HepG2 (cell line): ENCODE measurements around the gene SLC9A5.

Experiments used
- CTCF ChIP-seq: sonication (generic); formaldehyde crosslinking; IDR thresholded peaks from 2 replicates; pipeline ENCODE4 v1.5.0; 2020; ENCODE audit warnings: mild to moderate bottlenecking, missing genetic modification reagents, moderate library complexity
- HDAC6 ChIP-seq: fragments of 200-600 bp; sonication (generic); IDR thresholded peaks from 2 replicates; pipeline ENCODE4 v1.7.0; 2017; ENCODE audit warnings: mild to moderate bottlenecking, antibody characterized with exemption, low read length, low read depth
- HMGXB3 ChIP-seq: sonication (generic); formaldehyde crosslinking; IDR thresholded peaks from 2 replicates; pipeline ENCODE4 v1.4.0; 2020; ENCODE audit warnings: missing genetic modification reagents, borderline replicate concordance
- NFIC ChIP-seq: IDR thresholded peaks from 2 replicates; pipeline ENCODE4 v1.6.1; 2012; ENCODE audit warnings: mild to moderate bottlenecking, low read length, inconsistent platforms
- POLR2AphosphoS5 ChIP-seq: IDR thresholded peaks from 2 replicates; pipeline ENCODE4 v1.6.1; 2012; ENCODE audit warnings: low read depth, low read length
- TOE1 ChIP-seq: sonication (generic); formaldehyde crosslinking; IDR thresholded peaks from 2 replicates; pipeline ENCODE4 v1.4.0; 2020; ENCODE audit warnings: mild to moderate bottlenecking, missing genetic modification reagents
- YY1 ChIP-seq: IDR thresholded peaks from 2 replicates; pipeline ENCODE4 v1.6.1; 2011; ENCODE audit warnings: low read length, low read depth, moderate library complexity, mild to moderate bottlenecking; ENCODE audit not compliant: insufficient read depth, insufficient replicate concordance
- ZBTB1 ChIP-seq: sonication (generic); formaldehyde crosslinking; IDR thresholded peaks from 2 replicates; pipeline ENCODE4 v1.4.0; 2020; ENCODE audit warnings: missing genetic modification reagents, borderline replicate concordance
- ZNF589 ChIP-seq: sonication (generic); formaldehyde crosslinking; conservative IDR thresholded peaks from 2 replicates; pipeline ENCODE4 v1.8.0; 2022; ENCODE audit warnings: mild to moderate bottlenecking, moderate library complexity, missing genetic modification reagents
- ZNF740 ChIP-seq: sonication (generic); formaldehyde crosslinking; IDR thresholded peaks from 2 replicates; pipeline ENCODE4 v1.4.0; 2020; ENCODE audit warnings: missing genetic modification reagents

- TF ChIP-seq HMGXB3 (CRISPR knock-in tag) (no peak), NFIC (no peak), CTCF (CRISPR knock-in tag) (no peak), ZBTB1 (CRISPR knock-in tag) (no peak), ZNF740 (no peak), POLR2AphosphoS5 (no peak), HDAC6 (no peak), YY1 (no peak), ZNF589 (CRISPR knock-in tag) (no peak), TOE1 (CRISPR knock-in tag) (no peak)
Measured at GRCh38 chr16:67301080-67301782, 52.5 kb downstream of the SLC9A5 start.
